ENCODE measurements around the gene NHLRC2.

Gene NHLRC2

DNA sequence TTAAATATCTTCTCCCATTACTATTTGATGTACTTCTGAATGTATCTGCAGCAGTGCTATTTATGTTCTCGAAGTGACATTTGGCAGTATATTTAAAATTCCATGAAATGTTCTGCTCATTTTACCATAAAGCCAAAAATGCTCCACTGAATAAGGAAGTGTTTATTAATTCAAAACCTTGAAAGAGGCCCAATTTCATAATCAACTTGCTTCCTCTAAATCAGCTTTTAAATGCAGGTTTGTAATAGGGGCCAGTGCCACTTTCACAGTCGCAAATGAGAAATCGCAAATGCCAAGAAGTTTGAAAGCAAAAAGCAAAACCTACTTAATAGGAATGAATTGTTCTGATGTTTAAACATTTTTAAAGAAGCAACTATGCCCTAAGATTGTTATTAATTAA lies 11.4 kb downstream of the NHLRC2 start:
- no peak for DNase-seq

DNA sequence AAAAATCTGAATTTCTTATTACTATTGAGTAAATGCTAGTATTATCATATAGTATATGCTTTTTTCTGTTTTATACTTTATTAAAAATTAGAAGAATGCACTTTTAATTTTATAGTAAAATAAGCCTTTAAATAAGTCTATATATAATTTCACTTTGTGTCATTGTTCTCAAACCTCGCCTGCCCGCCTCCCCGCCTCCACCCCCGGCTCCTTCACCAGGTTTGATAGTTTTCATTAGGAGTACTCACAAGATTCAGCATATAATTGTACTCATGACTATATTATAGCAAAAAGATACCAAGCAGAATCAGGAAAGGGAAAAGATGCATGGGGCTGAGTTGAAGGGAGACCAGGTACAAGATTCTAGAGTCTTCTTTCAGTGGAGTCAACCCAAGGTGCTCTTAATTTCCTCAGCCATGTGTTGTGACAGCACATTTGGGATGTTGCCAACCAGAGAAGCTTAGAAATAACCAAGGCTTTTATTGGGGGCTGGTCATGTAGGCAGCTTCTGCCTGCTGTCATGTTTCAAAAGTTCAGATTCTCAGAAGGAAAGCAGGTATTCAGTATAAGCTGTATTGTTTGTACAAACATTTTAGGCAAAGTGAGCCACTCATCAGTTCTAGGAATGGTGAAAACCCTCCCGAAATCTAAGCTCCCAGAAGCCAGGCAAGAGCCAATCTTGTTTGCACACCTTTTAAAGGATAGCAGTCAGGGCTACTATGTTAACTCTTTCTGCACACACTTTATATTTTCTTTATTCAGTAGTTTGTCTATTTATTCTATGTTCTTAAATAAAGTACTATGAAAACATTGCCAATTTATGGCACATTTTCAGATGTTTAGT lies 12.3 kb downstream of the NHLRC2 start:
- DNase-seq: no peak

GRCh38 chr10:113867904-113868303 lies 13.4 kb downstream of the NHLRC2 start:
- no peak for DNase-seq

- no peak for DNase-seq
Observed at GRCh38 chr10:113869789-113870188, 15.3 kb downstream of the NHLRC2 start.

- no peak for DNase-seq
Observed at GRCh38 chr10:113872139-113873030, 17.9 kb downstream of the NHLRC2 start.

DNA sequence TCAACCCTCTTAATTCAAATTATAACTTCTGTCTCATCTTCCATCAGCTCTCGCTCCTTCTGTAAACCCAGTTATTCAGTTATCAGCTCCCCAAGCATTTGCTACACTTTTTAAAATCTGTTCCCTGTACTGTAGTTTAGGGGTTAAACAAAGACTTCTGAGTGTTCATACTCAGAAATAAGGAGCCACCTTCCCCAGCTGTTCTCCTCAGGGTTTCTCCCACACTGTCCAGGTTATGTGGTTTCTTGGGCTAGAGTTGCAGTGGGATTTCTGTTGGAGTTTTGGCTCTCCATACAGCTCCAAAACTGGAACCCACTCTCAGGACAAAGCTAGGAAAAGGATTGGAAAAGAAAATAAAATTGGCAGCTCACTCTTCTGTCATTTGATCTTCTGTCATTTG lies 20.8 kb downstream of the NHLRC2 start:
- no peak for DNase-seq

- no peak for DNase-seq
Observed at GRCh38 chr10:113876461-113876860, 22.0 kb downstream of the NHLRC2 start.

- DNase-seq: no peak
Observed at GRCh38 chr10:113879691-113880090, 25.2 kb downstream of the NHLRC2 start.

- DNase-seq: no peak
Observed at GRCh38 chr10:113880236-113880635, 25.8 kb downstream of the NHLRC2 start.

- DNase-seq: no peak
Observed at GRCh38 chr10:113882240-113882639, 27.8 kb downstream of the NHLRC2 start.

DNA sequence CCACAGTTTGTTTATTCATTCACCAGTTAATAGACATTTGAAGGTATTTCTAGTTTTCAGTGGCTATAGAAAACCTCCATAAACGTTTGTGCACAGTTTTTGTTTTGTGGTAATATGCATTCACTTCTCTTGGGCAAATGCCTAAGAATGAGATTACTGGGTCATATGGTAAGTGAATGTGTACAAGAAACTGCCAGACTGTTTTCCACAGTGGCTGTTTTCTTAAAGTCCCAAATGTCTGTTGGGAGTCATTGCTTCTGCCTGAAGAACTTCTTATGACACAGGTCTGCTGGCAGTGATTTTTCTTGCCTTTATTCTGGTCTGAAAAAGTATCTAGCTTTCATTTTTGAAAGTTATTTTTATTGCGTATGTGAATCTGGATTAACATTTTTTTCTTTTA lies 35.5 kb downstream of the NHLRC2 start:
- DNase-seq: no peak

GRCh38 chr10:113890769-113891168 lies 36.3 kb downstream of the NHLRC2 start:
- no peak for DNase-seq

DNA sequence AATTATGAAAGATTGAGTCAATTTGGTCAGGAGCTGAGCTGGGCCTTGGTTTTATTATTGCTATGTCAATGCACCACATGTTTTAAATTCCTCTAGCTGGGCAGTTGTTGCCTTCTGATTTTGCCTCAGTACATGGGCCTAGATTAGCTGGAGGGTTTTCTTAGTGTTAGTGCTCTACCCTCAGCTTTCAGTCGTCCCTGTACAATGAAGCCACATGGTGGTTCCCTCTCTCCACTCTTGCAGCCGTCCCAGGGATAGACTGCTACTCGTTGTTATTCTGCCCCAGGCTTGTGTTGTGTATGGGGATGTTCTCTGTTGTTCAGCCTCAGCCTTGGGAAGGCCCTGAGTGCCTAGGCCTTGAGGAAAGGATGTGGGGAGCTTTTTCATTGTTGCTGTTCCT lies 37.0 kb downstream of the NHLRC2 start:
- no peak for DNase-seq

GRCh38 chr10:113893570-113893969 lies 39.1 kb downstream of the NHLRC2 start:
- DNase-seq: no peak

GRCh38 chr10:113894581-113894980 lies 40.1 kb downstream of the NHLRC2 start:
- DNase-seq: no peak

GRCh38 chr10:113895018-113895417 lies 40.6 kb downstream of the NHLRC2 start:
- no peak for DNase-seq

DNA sequence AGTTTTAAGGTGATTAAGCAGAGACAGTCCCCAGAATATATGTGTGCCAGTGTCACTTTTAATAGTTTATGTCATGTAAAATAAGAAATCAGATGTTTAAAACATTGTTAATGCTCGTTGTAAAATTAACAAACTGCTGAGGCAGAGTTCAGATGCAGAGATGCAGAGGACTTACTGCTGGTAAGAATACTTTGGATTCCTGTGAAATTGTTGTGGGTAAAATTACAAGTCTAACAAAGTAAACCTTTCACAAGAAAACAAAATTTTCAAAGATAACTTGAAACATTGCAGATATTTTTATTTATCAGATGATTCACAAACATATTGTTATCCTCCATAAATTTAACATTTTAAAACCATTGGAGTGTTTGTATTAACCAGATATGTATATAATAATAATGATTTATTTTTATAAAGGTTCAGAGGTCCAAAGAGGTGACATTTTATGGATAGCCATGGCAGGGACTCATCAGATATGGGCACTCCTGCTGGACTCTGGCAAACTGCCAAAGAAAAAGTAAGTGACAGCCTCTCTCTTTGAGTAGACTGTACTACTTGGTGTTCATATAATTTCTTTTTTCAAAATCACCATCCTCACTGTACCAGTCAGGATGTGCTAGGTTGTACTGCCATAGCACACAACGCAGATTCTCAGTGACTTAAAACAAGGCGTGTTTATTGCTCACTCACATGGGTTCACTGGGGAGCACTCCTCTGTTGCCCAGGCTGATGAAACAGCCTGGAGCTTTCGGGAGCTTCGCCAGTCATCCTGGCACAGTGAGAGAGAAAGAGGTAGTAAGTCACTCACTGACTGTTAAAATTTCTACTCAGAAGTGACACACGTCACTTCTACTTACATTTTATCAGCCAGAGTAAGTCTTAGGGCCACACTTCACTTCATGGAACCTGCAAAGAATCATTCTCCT lies 43.5 kb downstream of the NHLRC2 start:
- no peak for DNase-seq

- DNase-seq: no peak
Observed at GRCh38 chr10:113899952-113900598, 45.6 kb downstream of the NHLRC2 start.

DNA sequence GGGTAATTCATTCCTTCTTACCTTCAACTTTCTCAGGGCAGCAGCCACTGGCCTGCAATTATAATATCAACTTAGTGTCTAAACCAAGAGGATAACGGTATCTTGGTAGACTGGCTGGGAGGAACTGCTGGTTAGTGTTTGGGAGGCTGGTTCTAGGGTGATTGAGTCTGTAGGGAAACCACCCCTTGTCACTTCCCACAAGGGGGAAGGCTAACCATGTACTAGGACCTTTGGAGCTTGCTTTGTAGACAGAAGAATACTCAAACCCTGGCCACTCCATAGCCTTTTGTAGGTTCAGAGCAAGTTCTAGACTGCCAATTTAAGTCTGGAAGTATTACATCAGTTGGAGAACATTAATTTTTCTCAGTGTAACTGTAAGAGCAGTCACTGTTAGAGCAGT lies 51.3 kb downstream of the NHLRC2 start:
- no peak for DNase-seq

DNA sequence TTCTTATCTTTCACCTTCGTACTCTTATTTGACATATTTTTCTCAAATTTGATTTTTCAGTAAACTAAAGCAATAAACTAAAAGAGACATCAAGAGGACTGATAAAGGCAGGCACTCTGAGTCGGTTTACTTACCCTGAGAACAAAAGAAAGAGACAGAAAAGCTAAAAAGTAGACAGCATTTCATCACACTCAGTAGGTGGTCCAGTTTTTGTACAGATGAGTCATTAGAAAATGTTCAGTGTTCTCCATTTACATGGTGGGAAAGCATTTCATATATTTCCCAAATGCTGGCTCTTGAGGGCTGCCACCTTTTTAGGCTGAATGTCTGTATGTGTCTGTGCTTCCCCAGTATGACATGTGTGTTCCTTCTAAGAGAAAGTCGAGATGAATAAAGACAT lies 52.7 kb downstream of the NHLRC2 start:
- no peak for DNase-seq

- no peak for DNase-seq
Observed at GRCh38 chr10:113908236-113908635, 53.8 kb downstream of the NHLRC2 start.

DNA sequence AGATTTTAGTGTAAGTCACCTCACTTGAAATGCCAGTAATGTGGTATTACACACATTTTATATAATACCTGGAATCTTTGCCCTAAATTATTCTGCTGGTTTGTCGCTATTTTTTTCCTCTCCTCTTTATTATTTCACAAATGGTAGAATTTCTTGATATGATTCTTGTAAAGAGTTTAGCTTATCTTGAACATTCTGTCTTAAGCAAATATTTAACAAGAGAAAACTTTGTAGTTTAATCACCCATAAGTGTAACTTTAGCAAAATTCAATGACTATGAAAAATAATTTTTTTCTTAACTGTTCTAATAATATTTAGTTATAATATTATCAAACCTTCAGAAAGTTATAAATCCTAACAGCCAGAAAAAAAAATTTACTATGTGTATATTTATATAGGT lies 56.7 kb downstream of the NHLRC2 start:
- no peak for DNase-seq

Data from SHP77 treated with DMSO at 0.1 percent for 48 hours (cell line).